HCT116 (cell line): Measurements from ENCODE around the gene TUBA4A.

ENCODE experiments used
- CEBPB ChIP-seq: IDR thresholded peaks from 2 replicates; pipeline ENCODE4 v1.6.1; 2012; ENCODE audit warnings: low read depth
- EZH2 ChIP-seq: fragments of 200-600 bp; sonication (generic); IDR thresholded peaks from 2 replicates; pipeline ENCODE4 v1.6.1; 2017; ENCODE audit warnings: antibody characterized with exemption, mixed run types
- EZH2phosphoT487 ChIP-seq: fragments of 200-600 bp; IDR thresholded peaks from 2 replicates; pipeline ENCODE4 v1.6.1; 2018; ENCODE audit warnings: antibody characterized with exemption, borderline replicate concordance
- FOSL1 ChIP-seq: IDR thresholded peaks from 2 replicates; pipeline ENCODE4 v1.6.1; 2012; ENCODE audit warnings: low read depth
- POLR2A ChIP-seq: IDR thresholded peaks from 2 replicates; pipeline ENCODE4 v1.7.0; 2011; ENCODE audit warnings: borderline replicate concordance; ENCODE audit not compliant: insufficient read depth, insufficient read length; ENCODE audit errors: extremely low read depth
- POLR2AphosphoS5 ChIP-seq: IDR thresholded peaks from 2 replicates; pipeline ENCODE4 v1.6.1; 2011; ENCODE audit warnings: mild to moderate bottlenecking, low read depth, low read length, moderate library complexity
- REST ChIP-seq: IDR thresholded peaks from 2 replicates; pipeline ENCODE4 v1.6.1; 2012; ENCODE audit warnings: low read depth
- YY1 ChIP-seq: IDR thresholded peaks from 2 replicates; pipeline ENCODE4 v1.6.1; 2011; ENCODE audit warnings: low read length, low read depth, moderate library complexity, mild to moderate bottlenecking; ENCODE audit not compliant: insufficient replicate concordance; ENCODE audit errors: extremely low read depth
- ZFX ChIP-seq: fragments of 450-650 bp; IDR thresholded peaks from 2 replicates; pipeline ENCODE4 v1.6.1; 2017
- ZNF274 ChIP-seq: fragments of 200-500 bp; sonication (Bioruptor generic); IDR thresholded peaks from 2 replicates; pipeline ENCODE4 v1.6.1; 2014; ENCODE audit warnings: mild to moderate bottlenecking, low read depth, low read length, inconsistent platforms
- TF ChIP-seq, protein P1 (sequence below), 3 experiments: fragments of 200-600 bp in 1 of 3; sonication (generic) in 1 of 3; IDR thresholded peaks in 2 of 3; conservative IDR thresholded peaks in 1 of 3; 2 replicates each; pipeline ENCODE4 v1.5.1; 2012 to 2017; ENCODE audit warnings: low read depth in 2 of 3, low read length in 2 of 3, antibody characterized with exemption in 1 of 3, borderline replicate concordance in 1 of 3, control low read depth in 1 of 3, mild to moderate bottlenecking in 1 of 3, mixed read lengths in 1 of 3, mixed run types in 1 of 3, moderate library complexity in 1 of 3; ENCODE audit not compliant: insufficient read depth in 1 of 3
- TF ChIP-seq, protein P2 (sequence below): IDR thresholded peaks from 2 replicates; pipeline ENCODE4 v1.6.1; 2012

DNA sequence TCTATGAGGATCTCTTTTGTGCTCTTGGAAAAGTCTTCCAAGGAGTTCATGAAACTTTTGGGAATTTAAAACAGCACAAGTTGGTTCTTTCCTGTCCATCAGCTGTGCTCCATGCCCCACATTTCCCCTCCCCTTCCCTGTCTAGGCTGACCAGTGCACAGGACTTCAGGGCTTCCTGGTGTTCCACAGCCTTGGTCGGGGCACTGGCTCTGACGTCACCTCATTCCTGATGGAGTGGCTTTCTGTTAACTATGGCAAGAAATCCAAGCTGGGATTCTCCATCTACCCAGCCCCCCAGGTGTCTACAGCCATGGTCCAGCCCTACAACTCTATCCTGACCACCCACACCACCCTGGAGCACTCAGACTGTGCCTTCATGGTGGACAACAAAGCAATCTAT is 17.3 kb upstream of the TUBA4A start:
- TF ChIP-seq, protein P1, sequence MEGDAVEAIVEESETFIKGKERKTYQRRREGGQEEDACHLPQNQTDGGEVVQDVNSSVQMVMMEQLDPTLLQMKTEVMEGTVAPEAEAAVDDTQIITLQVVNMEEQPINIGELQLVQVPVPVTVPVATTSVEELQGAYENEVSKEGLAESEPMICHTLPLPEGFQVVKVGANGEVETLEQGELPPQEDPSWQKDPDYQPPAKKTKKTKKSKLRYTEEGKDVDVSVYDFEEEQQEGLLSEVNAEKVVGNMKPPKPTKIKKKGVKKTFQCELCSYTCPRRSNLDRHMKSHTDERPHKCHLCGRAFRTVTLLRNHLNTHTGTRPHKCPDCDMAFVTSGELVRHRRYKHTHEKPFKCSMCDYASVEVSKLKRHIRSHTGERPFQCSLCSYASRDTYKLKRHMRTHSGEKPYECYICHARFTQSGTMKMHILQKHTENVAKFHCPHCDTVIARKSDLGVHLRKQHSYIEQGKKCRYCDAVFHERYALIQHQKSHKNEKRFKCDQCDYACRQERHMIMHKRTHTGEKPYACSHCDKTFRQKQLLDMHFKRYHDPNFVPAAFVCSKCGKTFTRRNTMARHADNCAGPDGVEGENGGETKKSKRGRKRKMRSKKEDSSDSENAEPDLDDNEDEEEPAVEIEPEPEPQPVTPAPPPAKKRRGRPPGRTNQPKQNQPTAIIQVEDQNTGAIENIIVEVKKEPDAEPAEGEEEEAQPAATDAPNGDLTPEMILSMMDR (IDR thresholded peaks at IDR 0.05 in 2 of 3, conservative IDR thresholded peaks at IDR 0.05 in 1 of 3; ENCODE audit: borderline replicate concordance in 1 of 3, insufficient read depth in 1 of 3, low read depth in 2 of 3, low read length in 2 of 3): no peak
- no peak for TF ChIP-seq FOSL1
- TF ChIP-seq POLR2AphosphoS5: no peak
- TF ChIP-seq CEBPB: no peak
- TF ChIP-seq, protein P2, sequence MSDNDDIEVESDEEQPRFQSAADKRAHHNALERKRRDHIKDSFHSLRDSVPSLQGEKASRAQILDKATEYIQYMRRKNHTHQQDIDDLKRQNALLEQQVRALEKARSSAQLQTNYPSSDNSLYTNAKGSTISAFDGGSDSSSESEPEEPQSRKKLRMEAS: no peak
- no peak for TF ChIP-seq ZNF274
- no peak for TF ChIP-seq EZH2
- no peak for TF ChIP-seq ZFX
- no peak for TF ChIP-seq YY1
- TF ChIP-seq REST: no peak
- TF ChIP-seq POLR2A: no peak
- TF ChIP-seq EZH2phosphoT487: no peak
